GM21717 (cell line): ENCODE data around the gene LIN52.

Experiments
- ATAC-seq: cut with Tn5 transposase; IDR thresholded peaks from one replicate; pipeline ENCODE4 v1.9.1; 2021; ENCODE audit warnings: mild to moderate bottlenecking, moderate library complexity; ENCODE audit not compliant: unreplicated experiment

Gene LIN52

GRCh38 chr14:74190927-74191575 lies 106.3 kb downstream of the LIN52 start:
- no peak for ATAC-seq

DNA sequence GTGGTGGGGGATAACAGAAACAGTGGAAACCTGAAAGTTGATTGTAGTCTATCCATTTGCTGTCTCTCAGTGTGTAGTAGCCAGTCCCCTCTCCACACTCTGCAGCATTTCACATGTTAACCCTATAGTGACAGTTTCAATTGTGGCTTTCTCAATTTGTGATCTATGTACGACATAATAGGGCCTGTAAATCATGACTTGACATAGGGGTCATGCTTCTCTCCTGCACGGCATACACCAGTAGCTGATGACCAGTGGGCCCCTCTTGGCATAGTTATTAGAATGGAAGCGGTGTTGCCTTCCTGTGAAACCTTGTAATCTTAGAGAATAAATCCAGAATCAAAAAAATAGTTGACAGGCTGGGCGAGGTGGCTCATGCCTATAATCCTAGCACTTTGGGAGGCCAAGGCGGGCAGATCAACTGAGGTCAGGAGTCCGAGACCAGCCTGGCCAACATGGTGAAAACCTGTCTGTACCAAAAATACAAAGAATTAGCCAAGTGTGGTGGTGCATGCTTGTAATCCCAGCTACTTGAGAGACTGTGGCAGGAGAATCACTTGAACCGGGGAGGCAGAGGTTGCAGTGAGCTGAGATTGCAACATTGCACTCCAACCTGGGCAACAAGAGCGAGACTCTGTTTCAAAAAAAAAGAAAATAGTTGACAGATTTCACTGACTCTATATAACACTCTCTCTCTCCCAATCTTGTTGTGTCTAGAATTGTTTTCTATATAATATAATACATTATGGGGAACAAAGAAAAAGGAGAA lies 109.9 kb downstream of the LIN52 start:
- no peak for ATAC-seq

DNA sequence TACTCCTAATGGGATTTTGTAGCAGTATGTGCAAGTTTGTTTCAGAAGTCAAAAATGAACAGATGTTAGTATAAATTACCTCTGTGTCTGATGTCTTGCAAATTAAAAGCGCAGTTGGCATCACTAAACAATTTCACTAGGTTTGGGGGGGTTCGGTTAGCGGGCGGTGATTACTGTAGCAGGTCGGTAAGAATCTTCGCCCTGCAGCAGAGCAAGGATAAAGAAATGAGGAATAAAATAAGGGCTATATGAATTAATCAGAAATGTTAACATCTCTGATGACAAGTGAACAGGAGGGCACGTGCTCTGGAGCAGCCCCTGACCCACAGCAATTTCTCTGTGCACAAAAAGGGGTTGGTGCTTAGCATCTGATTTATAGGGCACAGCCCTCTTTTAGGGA lies 110.9 kb downstream of the LIN52 start:
- no peak for ATAC-seq

DNA sequence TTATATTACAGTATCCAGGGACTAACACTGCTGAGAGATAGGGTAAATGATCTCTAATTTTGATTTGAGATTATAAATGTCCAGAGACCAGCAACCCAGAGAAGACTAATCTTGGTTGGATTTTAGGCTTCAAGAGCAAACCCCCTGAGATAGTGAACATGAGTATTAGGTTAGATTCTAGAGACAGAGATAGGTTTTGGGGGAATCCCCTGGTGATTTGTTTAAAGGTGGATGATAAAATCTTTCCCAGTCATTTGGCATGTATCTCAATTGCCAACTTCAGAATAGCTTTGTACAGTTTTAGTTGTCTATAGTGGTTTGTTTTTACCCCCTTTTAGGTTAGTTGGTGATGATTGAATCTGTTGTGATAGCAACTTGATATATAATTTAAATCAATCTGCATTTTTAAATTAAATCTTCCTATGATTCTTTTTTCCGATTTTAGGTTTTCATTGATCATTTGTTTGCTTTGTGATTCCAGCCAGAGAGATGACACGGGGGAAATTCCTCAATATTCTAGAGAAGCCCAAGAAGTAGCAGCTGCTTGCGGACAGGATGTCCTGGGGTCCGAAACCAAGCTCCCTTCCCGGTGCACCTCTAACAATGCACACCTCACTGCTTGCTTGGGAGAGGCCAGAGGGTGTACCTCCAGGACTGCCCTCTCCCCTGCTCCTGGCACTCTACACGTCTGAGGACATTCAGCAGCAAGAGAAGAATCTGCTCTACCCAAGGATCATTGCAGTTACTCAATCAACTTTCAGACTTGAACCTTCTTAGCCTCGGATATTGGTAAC lies 113.9 kb downstream of the LIN52 start:
- ATAC-seq = no peak

DNA sequence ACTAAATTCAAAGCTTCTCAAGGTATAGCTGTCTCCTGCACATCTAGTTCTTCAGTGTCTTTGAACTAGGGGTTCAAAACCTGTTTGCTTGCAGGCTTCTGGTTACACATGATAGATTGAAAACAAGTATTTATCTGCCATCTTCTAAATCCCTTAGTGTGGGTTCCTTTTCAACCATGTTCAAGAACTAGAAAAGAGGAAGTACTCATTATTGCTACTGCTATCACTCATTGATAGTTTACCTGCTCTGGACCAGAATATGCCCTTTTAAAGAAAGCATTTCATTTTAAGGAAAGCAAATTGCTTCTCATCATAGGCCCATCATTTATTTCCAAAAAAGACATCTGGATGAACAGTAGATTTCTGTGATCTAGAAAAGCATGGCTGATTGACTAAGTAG lies 117.4 kb downstream of the LIN52 start:
- no peak for ATAC-seq

GRCh38 chr14:74203639-74204038 lies 118.9 kb downstream of the LIN52 start:
- no peak for ATAC-seq

DNA sequence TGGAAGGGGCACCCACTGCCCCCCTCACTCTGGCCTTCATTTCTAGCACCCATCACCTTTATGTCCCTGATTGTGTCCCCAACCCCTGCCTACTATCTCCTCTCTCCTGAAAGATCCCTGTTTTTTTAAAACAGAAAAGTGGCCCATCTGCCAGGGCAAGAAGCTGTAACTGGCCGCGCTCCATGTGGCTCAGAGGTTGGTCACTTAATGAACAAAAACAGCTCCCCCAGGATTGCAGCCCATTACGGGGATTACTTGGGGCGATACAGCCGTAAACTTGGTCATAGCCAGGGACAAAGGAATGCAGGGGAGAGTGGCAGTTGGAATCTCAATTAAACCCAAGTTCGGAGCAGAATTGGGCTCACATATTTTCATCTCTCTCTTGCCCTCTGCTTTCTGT lies 119.7 kb downstream of the LIN52 start:
- no peak for ATAC-seq

GRCh38 chr14:74205882-74206281 lies 121.1 kb downstream of the LIN52 start:
- ATAC-seq = no peak

- ATAC-seq = no peak
Observed at GRCh38 chr14:74207943-74208342, 123.2 kb downstream of the LIN52 start.

DNA sequence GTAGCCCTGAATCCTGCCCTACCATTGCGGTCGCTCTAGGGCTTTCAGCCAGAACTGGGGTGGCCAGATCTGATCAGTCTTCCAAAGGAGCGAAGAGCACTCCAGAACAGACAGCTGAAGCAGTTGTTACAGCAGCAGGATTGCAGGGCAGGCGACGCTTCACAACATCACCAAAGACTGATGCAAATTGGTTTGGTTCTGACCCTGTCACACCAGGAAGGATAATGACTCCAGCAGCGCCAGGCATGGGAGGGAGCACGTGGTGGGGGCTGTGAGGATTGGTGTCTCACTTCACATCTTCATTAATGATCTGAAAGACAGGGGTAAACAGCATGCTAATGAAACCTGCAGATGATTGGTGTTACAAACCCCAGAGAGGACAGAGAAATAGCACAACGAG lies 123.9 kb downstream of the LIN52 start:
- no peak for ATAC-seq

- no peak for ATAC-seq
Observed at GRCh38 chr14:74211945-74212580, 127.3 kb downstream of the LIN52 start.

GRCh38 chr14:74213907-74214803 lies 129.4 kb downstream of the LIN52 start:
- ATAC-seq = no peak

GRCh38 chr14:74216671-74217070 lies 131.9 kb downstream of the LIN52 start:
- ATAC-seq = no peak

DNA sequence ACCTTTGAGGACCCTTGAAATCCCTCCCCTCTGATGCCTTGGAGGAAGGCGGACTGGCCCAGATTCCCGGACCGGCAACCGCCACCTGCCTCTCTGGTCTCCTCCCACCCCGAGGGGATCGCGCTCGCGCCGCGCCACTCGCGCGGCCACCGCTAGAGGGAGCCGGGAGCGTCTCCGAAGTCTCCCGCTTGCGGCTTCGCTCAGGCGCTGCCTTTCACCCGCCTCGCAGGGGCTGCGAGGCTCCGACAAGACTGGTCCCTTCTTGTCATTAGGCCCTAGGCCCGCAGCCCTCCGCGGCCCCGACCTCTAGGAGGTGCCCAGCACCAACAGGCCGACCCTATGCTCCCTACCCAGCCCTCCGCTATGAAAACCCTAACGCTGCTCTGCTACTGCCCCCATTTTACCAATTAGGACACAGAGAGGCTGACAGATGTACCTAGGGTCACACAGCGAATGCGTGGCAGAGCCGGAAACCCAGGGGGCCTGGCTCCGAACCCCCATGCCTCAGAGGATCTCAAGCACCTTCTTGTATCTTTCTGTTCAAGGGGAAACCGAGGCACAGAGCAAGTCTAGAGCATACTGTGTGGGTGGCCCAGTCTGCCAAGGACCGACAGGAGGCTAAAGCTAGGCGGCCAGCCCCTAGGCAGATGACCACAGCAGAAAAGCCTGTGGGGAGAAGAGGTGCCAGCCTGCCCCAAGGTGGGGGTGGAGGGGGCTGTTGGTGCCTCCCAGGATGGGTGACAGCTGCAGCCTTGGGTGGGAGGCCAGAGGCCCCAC lies 133.1 kb downstream of the LIN52 start:
- ATAC-seq = no peak

DNA sequence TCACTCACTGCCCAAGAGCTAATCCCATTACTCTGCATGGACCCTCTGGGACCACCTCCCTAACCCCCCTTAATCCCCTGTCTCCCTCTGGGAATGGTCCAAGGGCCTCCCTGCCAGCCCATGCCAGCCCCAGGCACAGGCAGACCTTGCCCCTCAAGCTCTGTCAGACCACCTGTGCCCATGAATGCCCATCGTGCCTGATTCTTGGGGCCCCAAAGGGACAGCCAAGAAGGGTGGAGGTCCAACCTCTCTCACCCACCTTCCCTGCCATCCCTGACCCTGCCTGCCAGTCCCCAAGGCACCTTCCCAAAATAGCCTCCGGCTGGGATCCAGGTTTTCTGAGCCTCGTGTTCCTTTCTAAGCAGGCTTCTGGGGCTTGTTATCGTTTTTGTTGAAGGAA lies 133.7 kb downstream of the LIN52 start:
- no peak for ATAC-seq

DNA sequence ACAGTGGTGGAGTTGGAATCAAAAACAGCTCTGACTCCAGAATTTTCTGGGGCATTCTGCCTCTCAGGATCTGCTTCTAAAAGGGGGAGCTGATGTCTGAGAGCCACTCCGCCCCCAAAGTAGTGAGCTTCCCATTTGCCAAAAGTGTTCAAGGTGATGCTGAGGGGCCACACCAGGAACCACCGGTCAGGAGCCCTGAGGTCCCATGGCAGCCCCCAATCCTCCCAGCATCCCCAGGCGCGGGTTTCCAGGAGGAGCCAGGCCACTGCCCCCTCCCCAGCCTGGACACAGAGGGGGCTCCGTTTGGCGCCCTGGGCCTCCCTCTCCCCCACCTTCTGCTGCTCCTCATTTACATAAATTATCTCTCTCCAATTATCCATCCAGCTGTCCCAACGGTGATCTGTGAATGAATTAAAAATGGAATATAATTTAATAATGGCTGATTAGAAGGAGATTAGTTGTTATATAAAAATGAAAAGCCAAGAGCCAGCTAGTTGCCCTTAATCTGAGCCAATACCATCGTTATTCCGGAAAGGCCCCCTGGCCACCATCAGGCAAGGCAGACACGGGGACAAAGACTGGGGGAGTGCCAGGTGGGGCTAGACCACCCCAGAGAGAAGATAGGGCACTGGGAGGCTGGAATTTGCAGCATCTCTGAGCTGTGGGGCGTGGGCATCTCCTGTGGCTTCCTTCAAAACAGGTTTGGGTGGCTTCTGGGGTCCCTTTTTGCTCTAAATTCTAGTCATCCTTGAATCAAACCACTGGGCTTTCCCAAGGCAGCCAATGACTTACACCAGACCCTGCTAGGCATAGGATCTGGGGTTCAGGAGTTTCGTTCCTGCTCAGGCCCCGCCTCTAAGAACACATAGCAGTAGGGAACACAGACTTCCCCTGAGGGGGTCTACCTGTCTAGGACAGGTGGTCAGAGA lies 134.8 kb downstream of the LIN52 start:
- no peak for ATAC-seq

GRCh38 chr14:74220991-74221390 lies 136.2 kb downstream of the LIN52 start:
- ATAC-seq = no peak

GRCh38 chr14:74221741-74222140 lies 137.0 kb downstream of the LIN52 start:
- no peak for ATAC-seq

- no peak for ATAC-seq
Observed at GRCh38 chr14:74223016-74223415, 138.3 kb downstream of the LIN52 start.
